HG02943 (cell line): ENCODE results near the gene DPH1.

Experiments
- ATAC-seq: cut with Tn5 transposase; IDR thresholded peaks from one replicate; pipeline ENCODE4 v1.9.1; 2021; ENCODE audit warnings: mild to moderate bottlenecking, low read depth, moderate library complexity; ENCODE audit not compliant: unreplicated experiment

The DPH1 gene

DNA sequence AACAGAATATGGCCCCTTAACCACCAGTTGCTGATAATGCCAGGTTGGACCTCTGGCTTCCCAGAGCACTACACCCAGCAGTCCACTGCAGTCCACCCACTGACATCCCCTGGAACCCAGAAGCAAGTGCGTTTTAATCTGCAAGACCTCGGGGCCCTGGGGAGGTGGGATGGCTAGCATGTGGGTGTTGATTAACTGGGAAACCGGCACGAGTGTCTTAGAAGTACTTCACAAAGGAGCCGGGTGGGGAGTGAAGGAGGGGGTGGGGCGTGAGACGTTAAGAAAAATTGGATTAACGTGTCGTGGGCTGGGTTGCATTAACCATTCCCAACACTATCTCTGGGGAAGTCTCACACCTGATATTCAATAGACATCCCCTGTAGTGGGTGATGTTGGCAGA lies 18.9 kb downstream of the DPH1 start:
- no peak for ATAC-seq

DNA sequence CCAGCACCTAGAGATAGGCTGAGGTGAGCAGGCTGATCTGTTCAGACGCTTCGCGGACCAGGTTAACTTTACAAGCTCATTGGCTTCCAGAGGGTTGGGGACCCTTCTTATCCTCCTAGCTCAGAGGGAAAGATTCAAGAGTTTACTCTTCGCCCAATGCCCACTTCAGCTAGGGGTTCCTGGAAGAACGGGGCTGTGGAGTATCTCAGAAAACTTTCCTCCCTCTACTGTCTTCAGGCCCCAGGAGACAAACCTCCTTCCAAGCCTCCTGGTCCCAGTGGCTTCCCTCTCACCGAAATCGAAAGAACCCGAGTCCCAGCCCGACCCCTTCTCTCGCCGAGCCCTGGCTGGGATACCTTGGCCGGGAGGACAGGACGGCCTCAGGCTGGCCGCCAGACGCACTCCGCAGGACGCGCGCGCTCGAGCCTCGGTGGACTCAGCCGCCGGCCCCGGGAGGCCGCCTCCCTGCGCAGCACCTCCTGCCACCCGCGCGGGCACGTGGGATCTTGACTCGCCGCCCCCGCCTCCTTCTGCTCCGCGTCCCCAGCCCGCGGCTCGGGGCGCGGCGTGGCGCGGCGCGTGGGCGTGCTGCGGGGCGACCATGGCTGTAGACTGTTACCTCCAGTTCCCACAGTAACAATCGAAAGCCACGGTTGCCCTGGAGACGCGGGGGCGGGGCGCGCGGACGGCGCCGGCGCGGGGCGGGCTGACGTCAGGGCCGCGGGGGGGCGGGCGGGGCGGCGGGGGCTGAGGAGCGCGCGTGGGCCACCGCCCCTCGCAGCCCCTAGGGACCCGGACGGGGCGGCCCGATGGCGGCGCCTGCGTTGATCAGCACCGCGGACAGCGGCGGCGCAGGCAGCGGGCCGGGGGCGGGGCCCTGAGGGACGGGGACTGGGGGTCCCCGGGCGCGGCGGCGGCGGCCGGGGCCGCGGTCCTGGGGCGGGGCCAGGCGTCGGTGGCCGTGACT lies 19.7 kb downstream of the DPH1 start:
- peak; percentile 44 for ATAC-seq

DNA sequence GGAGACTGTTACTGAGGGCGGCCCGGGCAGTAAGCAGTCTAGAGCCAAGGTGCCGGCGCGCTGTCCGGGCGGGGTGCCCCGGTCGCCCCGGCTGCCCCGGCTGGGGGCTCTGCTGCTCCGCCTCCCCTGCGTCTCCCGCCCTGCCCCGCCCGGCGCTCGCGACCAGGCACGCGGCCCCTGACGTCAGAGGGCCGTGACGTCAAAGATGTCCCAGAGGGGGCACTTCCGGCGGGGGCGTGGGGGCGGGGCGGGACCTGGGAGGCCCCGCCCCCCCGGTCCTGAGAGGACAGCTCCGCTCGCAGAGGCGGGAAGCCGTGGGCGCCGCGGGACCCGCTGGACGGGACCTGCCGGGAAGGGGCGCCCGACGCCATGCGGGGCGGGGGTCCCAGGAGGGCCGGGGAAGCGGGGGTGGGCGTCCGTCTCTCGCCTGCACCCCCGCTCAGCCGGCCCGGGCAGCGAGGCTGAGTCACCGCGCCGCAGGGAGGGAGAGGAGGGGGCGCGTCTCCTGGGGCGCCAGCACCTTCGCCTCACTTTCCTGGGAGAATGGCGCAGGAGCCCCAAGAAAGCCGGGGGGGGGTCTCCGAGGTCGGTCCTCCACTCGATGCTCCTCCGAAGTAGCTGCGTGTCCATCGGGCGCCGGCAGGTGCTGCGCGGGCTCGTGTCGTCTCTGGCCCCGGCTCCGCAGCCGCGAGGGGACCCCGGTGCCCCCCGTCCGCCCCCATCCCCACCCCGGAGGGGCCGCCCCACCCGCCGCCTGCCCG lies 20.5 kb downstream of the DPH1 start:
- peak; percentile 16 for ATAC-seq

DNA sequence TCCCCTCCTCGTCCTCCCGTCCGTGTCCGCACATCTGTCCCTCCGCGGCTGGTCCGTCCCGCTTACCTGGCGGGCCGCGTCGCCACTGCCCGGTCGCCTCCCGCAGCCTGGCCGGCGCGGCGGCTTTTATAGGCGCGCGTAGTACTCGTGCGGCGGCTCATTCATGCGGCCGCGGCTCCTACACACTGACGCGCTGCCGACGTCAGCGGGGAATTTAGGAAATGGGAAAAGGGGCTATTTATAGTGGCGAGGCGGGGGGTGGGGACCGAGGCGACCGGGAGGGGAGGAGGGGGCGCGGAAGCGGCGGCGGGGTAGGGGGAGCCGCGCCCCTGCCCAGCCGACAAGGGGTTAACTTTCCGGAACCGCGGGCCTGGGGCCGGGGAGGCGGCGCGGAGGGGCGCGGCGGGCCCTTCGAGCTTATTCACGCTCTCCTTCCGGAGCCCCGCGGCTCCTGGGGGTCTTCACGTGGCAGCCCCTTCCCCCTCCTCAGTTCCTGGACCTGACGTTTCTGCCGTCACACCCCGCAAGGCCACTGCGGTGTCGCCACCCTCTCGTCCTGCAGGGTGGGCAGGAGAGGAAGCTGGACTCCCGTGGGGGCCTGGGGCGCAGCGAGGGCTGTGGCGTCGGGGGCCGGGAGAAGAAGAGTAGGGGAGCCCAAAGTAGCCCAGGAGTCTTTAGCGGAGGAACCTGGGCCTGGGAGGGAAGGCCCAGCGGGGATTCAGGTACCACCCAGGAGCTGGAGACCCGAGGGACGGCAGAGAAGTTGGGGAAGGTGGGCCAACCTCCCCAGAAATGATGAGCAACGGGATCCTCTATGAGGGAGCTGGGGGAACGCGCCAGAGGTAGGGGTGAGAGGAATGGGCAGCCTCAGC lies 21.3 kb downstream of the DPH1 start:
- ATAC-seq, result no peak

DNA sequence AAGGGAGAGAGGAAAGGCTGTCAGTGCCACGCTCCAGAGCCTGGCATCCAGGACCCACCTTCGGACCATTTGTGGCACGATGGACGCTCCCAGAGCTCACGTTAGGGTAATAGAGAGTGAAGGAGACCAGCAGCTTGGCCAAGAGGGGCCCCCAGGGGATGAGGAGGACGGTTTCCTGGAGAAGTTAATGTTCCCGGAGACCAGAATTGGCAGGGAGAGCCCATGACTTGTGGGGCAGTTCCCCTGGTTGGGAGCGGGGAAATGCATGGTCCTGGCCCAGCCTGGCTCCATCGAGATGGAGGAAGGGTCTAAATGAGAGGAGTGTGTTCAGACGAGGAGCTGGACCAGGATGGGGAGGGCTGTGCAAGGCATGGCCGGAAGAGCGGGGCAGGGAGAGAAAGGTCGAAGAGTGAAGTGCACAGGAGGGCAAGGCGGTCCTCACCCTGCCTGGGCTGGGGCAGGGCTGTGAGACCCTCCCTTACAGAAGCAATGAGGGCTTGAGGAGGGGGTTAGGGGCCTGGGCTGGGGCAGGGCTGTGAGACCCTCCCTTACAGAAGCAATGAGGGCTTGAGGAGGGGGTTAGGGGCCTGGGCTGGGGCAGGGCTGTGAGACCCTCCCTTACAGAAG lies 22.1 kb downstream of the DPH1 start:
- no peak for ATAC-seq

DNA sequence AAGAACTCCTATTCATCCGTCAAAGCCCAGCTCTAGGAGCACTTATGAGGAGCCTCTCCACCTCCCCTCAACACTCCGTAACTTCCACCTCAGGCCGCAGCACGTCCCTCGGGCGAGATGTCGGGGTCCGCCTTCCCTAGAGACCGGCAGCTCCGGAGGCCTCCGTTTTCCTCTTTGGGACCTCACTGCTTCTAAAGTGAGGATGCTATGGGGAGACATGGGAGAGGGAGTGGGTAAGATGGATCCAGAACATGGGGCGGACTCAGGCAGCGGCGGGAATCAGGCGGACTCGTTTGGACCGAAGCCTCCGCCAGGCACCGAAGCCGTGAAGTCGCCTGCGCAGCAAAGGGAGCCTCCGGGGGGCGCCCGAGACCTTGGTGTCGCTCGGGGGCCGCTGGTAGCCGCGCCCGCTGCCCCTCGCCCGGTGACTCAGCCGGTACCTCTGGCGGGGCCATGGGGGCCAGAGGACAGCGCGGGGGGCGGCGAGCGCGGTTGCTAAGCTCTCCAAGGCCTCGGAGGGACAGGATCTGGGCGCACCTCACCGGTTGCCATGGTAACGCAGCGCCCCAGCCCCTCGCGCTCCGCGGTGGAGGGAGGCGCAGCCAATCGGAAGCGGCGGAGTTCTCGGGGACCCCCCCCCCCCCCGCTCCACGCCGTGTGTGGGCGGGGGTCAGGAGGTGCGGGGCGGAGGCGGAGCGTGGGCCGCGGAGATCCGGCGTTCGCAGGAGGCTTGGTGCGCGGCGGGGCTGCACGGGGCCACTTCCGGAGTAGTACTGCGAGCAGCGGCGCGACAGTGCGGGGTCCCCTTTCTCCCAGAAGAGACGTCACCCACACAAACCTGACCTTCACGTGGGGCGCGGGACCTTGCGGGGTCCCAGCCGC lies 23.7 kb downstream of the DPH1 start:
- no peak for ATAC-seq

DNA sequence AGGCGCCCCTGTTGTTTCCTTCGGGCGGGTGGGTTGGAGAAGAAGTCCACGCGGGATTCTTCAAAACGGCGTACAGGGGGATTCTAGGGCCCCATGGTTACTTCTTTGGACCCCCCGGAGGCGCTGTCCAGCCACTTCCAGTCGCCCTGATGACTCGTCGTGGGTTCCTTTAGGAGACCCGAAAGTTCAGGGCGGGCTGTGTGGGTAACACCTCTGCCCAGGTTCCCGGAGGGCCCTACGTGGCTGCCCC lies 24.2 kb downstream of the DPH1 start:
- ATAC-seq, result no peak

DNA sequence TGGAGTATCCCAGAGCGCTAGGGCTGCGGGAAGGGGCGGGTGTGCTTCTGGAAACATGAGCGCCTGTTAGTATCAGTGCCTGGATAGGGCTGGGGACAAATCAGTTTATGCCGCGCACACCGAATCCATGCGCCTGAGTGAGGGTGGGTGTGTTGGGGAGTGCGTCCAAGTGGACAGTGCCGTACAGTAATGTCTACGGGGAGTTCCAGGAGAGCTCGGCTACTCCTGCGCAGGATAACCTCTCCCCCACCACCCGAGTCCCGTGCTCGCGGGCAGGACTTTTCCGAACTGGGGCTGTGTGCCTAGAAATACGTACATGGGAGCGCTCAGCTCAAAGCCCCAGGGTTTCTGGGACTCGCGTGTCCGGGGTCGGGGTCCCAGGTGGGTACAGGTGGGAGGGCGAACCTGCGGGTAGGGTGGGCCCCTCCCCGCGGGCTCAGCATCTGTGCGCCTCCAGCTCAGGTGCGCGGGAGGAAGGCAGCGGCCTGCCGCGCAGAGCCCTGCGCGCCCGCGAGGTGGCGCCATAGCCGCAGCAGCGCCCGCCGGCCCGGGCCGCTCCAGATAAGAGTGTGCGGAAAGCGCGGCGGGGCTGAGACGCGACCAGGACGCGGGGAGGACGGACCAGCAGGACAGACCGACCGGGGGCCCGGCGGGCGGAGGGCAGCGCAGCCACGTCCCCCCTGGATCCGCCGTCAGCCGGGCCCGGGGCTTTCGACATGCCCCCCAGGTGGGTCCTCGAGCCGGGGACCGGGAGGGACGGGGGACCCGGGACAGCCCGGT lies 24.7 kb downstream of the DPH1 start, which contains the start of gene HIC1:
TSS of gene HIC1 (plus strand) at position 592 of the 780 bp plus-strand sequence. CDS start 1,588 bp downstream, outside the sequence.
- ATAC-seq, result no peak

DNA sequence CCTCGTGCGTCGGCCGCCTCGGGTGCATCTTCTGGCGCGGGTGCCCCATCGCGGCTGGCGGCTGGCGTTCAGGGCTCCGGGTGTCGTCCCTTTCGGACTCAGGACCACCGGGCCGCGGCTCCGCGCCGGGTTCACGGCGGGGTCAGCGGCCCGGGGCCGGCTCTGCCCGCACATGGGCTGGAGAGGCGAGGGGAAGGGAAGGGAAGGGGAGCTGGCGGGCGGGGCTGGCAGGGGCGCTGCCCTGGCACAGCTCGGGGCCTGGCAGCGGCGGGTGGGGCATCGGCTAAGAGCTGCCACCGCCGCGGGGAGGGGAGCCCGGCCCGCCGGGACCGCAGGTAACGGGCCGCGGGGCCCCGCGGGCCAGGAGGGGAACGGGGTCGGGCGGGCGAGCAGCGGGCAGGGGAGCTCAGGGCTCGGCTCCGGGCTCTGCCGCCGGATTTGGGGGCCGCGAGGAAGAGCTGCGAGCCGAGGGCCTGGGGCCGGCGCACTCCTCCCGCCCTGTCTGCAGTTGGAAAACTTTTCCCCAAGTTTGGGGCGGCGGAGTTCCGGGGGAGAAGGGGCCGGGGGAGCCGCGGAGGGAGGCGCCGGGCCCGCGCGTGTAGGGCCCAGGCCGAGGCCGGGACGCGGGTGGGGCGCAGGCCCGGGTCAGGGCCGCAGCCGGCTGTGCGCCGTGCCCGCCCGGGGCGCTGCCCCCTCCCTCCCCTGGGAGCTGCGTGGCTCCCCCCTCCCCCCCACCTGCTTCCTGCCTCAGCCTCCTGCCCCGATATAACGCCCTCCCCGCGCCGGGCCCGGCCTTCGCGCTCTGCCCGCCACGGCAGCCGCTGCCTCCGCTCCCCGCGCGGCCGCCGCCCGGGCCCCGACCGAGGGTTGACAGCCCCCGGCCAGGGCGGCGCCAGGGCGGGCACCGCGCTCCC lies 25.6 kb downstream of the DPH1 start:
- ATAC-seq, result no peak

DNA sequence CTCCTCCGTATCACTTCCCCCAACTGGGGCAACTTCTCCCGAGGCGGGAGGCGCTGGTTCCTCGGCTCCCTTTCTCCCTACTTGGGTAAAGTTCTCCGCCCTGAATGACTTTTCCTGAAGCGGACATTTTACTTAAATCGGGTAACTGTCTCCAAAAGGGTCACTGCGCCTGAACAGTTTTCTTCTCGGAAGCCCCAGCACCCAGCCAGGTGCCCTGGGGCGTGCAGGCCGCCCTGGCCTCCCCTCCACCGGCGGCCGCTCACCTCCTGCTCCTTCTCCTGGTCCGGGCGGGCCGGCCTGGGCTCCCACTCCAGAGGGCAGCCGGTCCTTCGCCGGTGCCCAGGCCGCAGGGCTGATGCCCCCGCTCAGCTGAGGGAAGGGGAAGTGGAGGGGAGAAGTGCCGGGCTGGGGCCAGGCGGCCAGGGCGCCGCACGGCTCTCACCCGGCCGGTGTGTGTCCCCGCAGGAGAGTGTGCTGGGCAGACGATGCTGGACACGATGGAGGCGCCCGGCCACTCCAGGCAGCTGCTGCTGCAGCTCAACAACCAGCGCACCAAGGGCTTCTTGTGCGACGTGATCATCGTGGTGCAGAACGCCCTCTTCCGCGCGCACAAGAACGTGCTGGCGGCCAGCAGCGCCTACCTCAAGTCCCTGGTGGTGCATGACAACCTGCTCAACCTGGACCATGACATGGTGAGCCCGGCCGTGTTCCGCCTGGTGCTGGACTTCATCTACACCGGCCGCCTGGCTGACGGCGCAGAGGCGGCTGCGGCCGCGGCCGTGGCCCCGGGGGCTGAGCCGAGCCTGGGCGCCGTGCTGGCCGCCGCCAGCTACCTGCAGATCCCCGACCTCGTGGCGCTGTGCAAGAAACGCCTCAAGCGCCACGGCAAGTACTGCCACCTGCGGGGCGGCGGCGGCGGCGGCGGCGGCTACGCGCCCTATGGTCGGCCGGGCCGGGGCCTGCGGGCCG lies 26.5 kb downstream of the DPH1 start:
- ATAC-seq, result no peak

DNA sequence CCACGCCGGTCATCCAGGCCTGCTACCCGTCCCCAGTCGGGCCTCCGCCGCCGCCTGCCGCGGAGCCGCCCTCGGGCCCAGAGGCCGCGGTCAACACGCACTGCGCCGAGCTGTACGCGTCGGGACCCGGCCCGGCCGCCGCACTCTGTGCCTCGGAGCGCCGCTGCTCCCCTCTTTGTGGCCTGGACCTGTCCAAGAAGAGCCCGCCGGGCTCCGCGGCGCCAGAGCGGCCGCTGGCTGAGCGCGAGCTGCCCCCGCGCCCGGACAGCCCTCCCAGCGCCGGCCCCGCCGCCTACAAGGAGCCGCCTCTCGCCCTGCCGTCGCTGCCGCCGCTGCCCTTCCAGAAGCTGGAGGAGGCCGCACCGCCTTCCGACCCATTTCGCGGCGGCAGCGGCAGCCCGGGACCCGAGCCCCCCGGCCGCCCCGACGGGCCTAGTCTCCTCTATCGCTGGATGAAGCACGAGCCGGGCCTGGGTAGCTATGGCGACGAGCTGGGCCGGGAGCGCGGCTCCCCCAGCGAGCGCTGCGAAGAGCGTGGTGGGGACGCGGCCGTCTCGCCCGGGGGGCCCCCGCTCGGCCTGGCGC lies 27.3 kb downstream of the DPH1 start:
- ATAC-seq, result no peak

DNA sequence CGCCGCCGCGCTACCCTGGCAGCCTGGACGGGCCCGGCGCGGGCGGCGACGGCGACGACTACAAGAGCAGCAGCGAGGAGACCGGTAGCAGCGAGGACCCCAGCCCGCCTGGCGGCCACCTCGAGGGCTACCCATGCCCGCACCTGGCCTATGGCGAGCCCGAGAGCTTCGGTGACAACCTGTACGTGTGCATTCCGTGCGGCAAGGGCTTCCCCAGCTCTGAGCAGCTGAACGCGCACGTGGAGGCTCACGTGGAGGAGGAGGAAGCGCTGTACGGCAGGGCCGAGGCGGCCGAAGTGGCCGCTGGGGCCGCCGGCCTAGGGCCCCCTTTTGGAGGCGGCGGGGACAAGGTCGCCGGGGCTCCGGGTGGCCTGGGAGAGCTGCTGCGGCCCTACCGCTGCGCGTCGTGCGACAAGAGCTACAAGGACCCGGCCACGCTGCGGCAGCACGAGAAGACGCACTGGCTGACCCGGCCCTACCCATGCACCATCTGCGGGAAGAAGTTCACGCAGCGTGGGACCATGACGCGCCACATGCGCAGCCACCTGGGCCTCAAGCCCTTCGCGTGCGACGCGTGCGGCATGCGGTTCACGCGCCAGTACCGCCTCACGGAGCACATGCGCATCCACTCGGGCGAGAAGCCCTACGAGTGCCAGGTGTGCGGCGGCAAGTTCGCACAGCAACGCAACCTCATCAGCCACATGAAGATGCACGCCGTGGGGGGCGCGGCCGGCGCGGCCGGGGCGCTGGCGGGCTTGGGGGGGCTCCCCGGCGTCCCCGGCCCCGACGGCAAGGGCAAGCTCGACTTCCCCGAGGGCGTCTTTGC lies 28.0 kb downstream of the DPH1 start:
- no peak for ATAC-seq

DNA sequence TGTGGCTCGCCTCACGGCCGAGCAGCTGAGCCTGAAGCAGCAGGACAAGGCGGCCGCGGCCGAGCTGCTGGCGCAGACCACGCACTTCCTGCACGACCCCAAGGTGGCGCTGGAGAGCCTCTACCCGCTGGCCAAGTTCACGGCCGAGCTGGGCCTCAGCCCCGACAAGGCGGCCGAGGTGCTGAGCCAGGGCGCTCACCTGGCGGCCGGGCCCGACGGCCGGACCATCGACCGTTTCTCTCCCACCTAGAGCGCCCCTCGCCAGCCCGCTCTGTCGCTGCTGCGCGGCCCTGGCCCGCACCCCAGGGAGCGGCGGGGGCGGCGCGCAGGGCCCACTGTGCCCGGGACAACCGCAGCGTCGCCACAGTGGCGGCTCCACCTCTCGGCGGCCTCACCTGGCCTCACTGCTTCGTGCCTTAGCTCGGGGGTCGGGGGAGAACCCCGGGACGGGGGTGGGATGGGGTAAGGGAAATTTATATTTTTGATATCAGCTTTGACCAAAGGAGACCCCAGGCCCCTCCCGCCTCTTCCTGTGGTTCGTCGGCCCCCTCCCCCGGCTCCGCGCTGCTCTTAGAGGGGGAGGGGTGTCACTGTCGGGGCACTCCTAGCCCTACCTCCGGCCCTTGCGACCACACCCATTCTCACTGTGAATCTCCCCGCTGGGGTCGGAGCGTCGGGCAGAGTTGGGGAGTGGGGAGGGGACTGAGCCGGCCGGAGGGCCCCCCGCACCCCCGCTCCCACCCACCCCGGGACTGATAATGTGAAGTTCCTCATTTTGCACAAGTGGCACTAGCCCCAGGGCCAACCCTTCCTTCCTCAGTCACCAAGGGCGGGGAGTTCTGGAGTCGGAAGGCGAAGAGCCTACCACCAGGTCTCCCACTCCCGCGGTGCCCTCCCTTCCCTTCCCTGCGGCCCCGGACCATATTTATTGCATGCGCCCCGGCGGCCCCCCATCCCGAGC lies 28.9 kb downstream of the DPH1 start:
- ATAC-seq, result no peak
